ENCODE measurements around the gene SLC16A7. TPM values are rescaled to one million over a fixed set of nuclear protein-coding genes. Genes with fewer than 3 reads are reported as not detected.
"Not testable (repeated sequence)": the region's sequence is repeated elsewhere in the genome, so short reads cannot be mapped to it uniquely, and the experiment has no call there.

SLC16A7 gene
- total and polyA plus RNA-seq, 9 donors: 2.0 to 21.9 (median 13.7) TPM

DNA sequence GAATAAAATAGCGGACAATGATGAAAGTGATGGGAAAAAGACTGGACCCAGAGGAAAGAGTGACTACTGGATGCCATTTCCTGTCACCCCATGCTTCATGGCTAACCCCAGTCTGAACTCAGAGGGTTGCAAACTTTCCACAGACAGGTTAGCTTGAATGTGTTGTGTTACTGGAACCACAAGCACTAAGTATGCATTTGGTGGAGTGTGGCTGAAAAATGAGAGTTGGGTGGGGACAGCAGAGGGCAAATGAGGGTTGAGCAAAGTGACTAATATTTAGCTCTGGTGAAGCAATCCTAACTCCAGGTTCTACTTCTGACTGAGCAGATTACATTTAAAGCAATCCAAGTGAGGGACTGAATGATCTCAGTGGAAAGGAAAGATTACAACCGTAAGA, 1.6 kb downstream of the SLC16A7 start:
- TF ChIP-seq EP300 (IDR thresholded peaks at IDR 0.05) (peak; percentile 73), CTCF (IDR thresholded peaks at IDR 0.05) (no peak), POLR2A (IDR thresholded peaks at IDR 0.05) (peak; percentile 50)
- peak; percentile 27 to 67 (median 30) for DNase-seq
- no peaks in the 10 kb centered on the region for H3K9me3 ChIP-seq
- H3K4me1 ChIP-seq (ENCODE audit: insufficient read depth): peaks cover 2% of the 10 kb centered on the region
- WGBS, 3 donors: 22 to 23% (median 23%) methylated on average over 2 of the region's 2 CpGs
- peak overlapping the region; percentile 63 for H3K4me3 ChIP-seq
- H3K27me3 ChIP-seq: no peaks in the 10 kb centered on the region
- intact Hi-C loops (cut with DNase I): no loop called here
- H3K36me3 ChIP-seq: no peaks in the 10 kb centered on the region
- H3K27ac ChIP-seq: peak overlapping the region in 1 of 2 donors; percentile 96

DNA sequence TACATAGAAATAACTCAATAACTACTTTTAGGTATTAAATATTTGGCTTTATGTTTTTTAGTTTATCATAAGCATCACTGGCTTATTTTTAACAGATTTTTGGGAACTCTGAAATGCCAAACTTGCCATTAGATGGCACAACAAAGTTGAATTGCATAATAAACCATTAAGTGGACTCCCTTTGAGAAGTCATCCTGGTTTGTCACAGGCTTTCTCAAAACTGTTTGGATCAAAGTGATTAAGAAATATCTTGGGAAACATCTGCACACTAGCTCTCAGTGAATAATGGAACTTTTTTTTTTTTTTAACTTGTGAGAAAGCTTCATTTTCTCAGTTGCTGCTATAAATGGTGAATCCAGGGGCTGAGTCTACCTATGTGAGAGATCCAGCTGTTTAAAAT, 4.3 kb downstream of the SLC16A7 start:
- Histone ChIP-seq H3K36me3 (no peaks in the 10 kb centered on the region), H3K27me3 (no peaks in the 10 kb centered on the region), H3K4me3 (no peak overlapping the region), H3K9me3 (no peaks in the 10 kb centered on the region), H3K4me1 (ENCODE audit: insufficient read depth) (peaks cover 2% of the 10 kb centered on the region), H3K27ac (no peak overlapping the region)
- intact Hi-C loops (cut with DNase I): no loop called here
- TF ChIP-seq CTCF (IDR thresholded peaks at IDR 0.05) (no peak), POLR2A (IDR thresholded peaks at IDR 0.05) (no peak), EP300 (IDR thresholded peaks at IDR 0.05) (no peak)
- no peak for DNase-seq

- Histone ChIP-seq H3K27ac (no peak overlapping the region), H3K27me3 (no peaks in the 10 kb centered on the region), H3K4me1 (ENCODE audit: insufficient read depth) (no peaks in the 10 kb centered on the region), H3K4me3 (no peak overlapping the region), H3K36me3 (no peaks in the 10 kb centered on the region), H3K9me3 (no peaks in the 10 kb centered on the region)
- no peak for TF ChIP-seq CTCF (IDR thresholded peaks at IDR 0.05)
- no peak for TF ChIP-seq EP300 (IDR thresholded peaks at IDR 0.05)
- no peak for TF ChIP-seq POLR2A (IDR thresholded peaks at IDR 0.05)
- DNase-seq: no peak
- intact Hi-C loops (cut with DNase I): no loop called here
Measured at GRCh38 chr12:59603754-59604153, 7.9 kb downstream of the SLC16A7 start.

DNA sequence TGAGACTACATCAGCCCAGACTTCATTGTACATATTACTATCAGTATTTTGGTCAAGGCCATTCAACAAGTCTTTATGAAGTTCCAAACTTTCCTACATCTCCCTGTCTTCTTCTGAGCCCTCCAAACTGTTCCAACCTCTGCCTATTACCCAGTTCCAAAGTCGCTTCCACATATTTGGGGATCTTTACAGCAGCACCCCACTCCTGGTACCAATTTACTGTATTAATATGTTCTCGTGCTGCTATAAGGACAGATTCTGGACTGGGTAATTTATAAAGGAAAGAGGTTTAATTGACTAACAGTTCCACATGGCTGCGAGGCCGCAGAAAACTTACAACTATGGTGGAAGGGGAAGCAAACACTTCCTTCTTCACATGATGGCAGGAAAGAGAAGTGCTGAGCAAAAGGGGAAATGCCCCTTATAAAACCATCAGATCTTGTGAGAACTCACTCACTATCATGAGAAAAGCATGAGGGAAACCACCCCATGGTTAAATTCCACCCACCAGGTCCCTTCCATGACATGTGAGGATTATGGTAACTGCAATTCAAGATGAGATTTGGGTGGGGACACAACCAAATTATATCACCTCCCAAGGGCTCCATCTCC, 17.1 kb downstream of the SLC16A7 start:
- H3K36me3 ChIP-seq; DNase-seq; H3K4me1 ChIP-seq (ENCODE audit: insufficient read depth); H3K9me3 ChIP-seq; H3K27ac ChIP-seq; intact Hi-C loops (cut with DNase I); H3K27me3 ChIP-seq; H3K4me3 ChIP-seq: not testable (repeated sequence)
- WGBS, 3 donors: 91 to 97% (median 96%) methylated on average over 4 of the region's 4 CpGs

- H3K4me3 ChIP-seq: no peak overlapping the region
- no peaks in the 10 kb centered on the region for H3K36me3 ChIP-seq
- no peaks in the 10 kb centered on the region for H3K9me3 ChIP-seq
- no peak overlapping the region for H3K27ac ChIP-seq
- H3K27me3 ChIP-seq: no peaks in the 10 kb centered on the region
- TF ChIP-seq CTCF (IDR thresholded peaks at IDR 0.05) (no peak), POLR2A (IDR thresholded peaks at IDR 0.05) (no peak), EP300 (IDR thresholded peaks at IDR 0.05) (no peak)
- H3K4me1 ChIP-seq (ENCODE audit: insufficient read depth): no peaks in the 10 kb centered on the region
- no peak for DNase-seq
- intact Hi-C loops (cut with DNase I): no loop called here
Measured at GRCh38 chr12:59615392-59616165, 19.8 kb downstream of the SLC16A7 start.

Measured in ovary (tissue), 9 donors.